Epithelial cell of esophagus (primary cell): Measurements from ENCODE around the gene SLC9A7.
"Not testable (repeated sequence)": the region's sequence is repeated elsewhere in the genome, so short reads cannot be mapped to it uniquely, and the experiment has no call there.

Experiments used
- DNase-seq: peaks from one replicate; pipeline ENCODE4 v3.0.0; 2010; ENCODE audit warnings: low read depth
- H3K4me3 ChIP-seq: 2 replicates; pipeline ENCODE4 v1.5.1; 2011; ENCODE audit warnings: mild to moderate bottlenecking, low read length, control low read depth
- TF ChIP-seq, protein P1 (sequence below): IDR thresholded peaks from 2 replicates; pipeline ENCODE4 v1.5.1; 2011; ENCODE audit warnings: low read depth, mild to moderate bottlenecking, low read length, control low read depth, inconsistent platforms; ENCODE audit not compliant: insufficient read depth; ENCODE audit errors: missing control alignments

Gene SLC9A7

DNA sequence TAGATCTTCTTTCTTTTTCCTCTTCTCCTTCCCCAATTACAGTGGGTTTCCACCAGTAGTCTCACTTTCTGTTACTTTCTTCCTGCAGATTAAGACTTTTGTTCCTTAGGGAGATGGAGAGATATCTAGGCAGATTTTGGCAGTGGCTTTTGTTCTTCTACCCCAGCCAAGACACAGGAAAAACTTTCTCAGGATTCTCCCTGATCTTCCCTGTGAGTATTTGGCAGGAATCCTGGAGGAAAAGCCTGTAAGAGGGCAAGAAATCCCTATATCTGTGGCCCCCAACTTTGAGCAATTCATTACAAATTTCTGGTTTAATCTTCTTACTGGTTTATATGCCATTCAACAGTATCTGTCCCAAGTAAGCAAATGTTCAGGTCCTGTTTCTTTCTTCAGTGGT lies 21.9 kb downstream of the SLC9A7 start:
- DNase-seq = no peak
- TF ChIP-seq, protein P1, sequence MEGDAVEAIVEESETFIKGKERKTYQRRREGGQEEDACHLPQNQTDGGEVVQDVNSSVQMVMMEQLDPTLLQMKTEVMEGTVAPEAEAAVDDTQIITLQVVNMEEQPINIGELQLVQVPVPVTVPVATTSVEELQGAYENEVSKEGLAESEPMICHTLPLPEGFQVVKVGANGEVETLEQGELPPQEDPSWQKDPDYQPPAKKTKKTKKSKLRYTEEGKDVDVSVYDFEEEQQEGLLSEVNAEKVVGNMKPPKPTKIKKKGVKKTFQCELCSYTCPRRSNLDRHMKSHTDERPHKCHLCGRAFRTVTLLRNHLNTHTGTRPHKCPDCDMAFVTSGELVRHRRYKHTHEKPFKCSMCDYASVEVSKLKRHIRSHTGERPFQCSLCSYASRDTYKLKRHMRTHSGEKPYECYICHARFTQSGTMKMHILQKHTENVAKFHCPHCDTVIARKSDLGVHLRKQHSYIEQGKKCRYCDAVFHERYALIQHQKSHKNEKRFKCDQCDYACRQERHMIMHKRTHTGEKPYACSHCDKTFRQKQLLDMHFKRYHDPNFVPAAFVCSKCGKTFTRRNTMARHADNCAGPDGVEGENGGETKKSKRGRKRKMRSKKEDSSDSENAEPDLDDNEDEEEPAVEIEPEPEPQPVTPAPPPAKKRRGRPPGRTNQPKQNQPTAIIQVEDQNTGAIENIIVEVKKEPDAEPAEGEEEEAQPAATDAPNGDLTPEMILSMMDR = no peak
- H3K4me3 ChIP-seq = no peak overlapping the region

DNA sequence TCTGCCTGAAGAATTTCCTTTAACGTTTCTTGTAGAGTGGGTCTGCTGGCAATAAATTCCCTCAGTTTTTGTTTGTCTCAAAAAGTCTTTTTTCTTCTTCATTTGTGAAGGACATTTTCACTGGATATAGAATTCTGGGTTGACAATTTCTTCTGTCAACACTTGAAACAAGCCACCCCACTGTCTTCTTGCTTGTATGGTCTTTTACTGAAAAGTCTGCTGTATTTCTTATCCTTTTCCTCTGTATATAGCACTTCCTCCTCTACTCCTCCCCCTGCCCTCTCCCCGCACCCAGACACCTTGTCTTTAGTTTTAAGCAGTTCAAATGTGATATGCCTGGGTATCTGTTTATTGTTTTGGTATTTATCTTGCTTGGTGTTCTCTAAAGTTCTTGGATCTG lies 23.3 kb downstream of the SLC9A7 start:
- H3K4me3 ChIP-seq = no peak overlapping the region
- TF ChIP-seq, protein P1 = no peak
- no peak for DNase-seq

DNA sequence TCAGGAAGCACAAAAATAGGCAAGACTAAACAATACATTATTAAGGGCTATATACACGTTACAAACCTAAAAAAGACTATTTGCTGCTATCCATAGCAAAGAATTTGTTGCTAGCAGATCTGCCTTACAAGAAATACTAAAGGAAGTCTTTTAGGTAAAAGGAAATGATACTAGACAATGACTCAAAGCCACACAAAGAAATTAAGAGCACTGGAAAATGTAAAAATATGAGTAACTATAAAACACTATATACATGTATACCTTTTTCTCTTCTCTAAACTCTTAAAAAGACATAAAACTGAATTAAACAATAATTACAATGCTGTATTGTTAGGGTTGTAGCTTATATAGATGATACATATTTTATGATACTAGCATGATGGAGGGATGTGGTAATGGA lies 25.7 kb downstream of the SLC9A7 start:
- H3K4me3 ChIP-seq = no peak overlapping the region
- no peak for DNase-seq
- TF ChIP-seq, protein P1 = no peak

DNA sequence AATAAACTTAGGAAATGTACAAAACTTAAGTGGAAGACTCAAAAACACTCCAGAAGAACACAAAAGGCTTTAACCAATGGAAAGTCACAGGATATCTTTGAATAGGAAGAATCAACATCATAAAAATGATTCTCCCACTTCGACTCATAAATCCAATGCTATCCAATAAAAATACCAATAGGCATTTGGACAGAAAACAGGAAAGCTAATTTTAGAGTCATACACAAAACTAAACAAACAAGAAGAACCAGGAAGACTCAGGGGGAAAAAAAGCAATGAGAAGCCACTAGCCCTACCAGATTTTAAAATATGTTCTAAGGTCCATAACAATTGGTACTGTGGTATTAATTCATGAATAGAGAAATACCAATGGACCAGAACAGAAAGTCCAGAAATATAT lies 28.2 kb downstream of the SLC9A7 start:
- DNase-seq = no peak
- TF ChIP-seq, protein P1 = no peak
- no peak overlapping the region for H3K4me3 ChIP-seq

DNA sequence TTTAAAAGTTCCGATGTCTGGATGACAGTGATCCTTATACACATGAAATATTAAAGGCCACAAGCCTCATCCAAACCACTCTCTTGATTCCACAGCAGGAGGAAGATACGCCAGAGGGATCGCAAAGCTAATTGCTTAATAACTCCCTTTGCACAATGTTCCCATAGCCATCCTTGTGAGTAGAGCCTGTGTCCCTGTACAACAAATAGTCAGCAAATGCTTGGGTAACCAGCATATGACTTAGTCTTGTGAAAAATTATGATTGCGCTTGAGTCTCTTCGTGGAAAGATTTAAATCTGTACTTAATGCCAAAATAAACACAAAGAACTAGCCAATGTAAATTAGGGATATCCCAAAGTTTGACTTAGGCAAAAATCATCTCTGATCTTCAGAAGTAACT lies 31.5 kb downstream of the SLC9A7 start:
- no peak for DNase-seq
- H3K4me3 ChIP-seq = no peak overlapping the region
- TF ChIP-seq, protein P1 = no peak

DNA sequence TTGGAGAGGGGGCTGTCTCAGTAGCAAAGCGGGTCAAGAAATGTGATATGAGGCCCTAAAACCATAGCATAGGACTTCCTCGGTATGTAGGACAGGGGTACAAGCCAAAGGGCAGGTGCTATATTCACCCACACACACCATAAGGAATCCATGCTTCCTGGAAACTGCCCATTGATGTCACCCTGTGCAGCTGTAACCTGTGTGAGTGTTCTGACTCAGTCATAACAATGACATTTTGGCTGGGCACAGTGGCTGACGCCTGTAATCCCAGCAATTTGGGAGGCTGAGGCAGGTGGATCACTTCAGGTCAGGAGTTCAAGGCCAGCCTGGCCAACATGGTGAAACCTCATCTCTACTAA lies 35.4 kb downstream of the SLC9A7 start:
- not testable (repeated sequence) for H3K4me3 ChIP-seq
- DNase-seq = peak; percentile 38

DNA sequence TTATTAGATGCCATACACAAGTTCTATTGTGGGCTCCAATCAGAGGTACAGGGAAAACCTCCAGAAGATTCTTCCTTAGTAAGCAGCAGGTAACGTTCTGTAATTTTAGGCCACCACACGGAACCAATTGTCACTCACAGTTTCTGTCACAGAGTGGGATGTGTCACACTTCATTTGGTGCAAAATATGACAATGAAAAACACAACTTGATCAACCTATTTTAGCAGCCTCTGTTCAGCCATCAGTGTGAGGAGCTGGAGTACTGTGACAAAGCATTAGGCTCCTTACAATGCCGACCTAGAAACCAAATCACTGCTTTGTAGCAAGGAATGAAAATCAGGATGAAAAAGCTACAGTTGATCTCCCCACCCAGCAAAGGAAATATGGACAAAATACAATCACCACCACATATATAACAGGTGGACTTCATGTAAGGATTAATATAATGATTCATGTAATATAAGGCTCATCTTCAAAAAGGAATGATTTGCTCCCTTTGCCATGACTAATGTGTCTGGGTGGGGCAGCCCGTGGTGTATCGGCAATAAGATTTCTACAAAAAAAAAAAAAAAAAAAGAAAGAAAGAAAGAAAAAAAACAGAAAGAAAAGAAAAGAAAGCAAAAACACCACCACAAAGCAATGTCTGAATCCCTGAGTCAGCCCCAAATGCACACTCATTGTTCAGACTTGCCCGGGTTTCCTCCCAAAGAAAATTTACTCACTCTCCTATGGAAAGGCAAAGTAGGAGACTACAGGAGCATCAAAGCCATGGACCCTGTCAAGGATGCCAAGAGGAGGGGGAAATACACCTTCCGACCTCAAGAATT lies 36.0 kb downstream of the SLC9A7 start:
- no peak overlapping the region for H3K4me3 ChIP-seq
- DNase-seq = peak; percentile 63
- TF ChIP-seq, protein P1 = no peak
